H9 (cell line): Measurements from ENCODE around the gene NFKB1. TPM values are rescaled to one million over a fixed set of nuclear protein-coding genes. Genes with fewer than 3 reads are reported as not detected.

Experiments
- DNase-seq: peaks from one replicate; pipeline ENCODE4 v3.0.0-alpha.2; 2017
- H2AFZ ChIP-seq: one replicate; pipeline ENCODE4 v1.6.1; 2013; ENCODE audit warnings: mild to moderate bottlenecking, low read length, control low read depth, moderate library complexity
- H2AK5ac ChIP-seq: 2 replicates; pipeline ENCODE4 v1.6.1; 2013; ENCODE audit warnings: low read length, control low read depth, mixed read lengths; ENCODE audit not compliant: insufficient read length
- H2BK120ac ChIP-seq: one replicate; pipeline ENCODE4 v1.6.1; 2013; ENCODE audit warnings: low read depth, mild to moderate bottlenecking, low read length, control low read depth, inconsistent platforms; ENCODE audit not compliant: poor library complexity, severe bottlenecking
- H2BK12ac ChIP-seq: 2 replicates; pipeline ENCODE4 v1.6.1; 2013; ENCODE audit warnings: low read length, control low read depth, mixed read lengths, low read depth; ENCODE audit not compliant: insufficient read length
- H2BK15ac ChIP-seq: 2 replicates; pipeline ENCODE4 v1.6.1; 2013; ENCODE audit warnings: low read depth, low read length, control low read depth
- H2BK20ac ChIP-seq: one replicate; pipeline ENCODE4 v1.6.1; 2013; ENCODE audit warnings: low read depth, mild to moderate bottlenecking, low read length, control low read depth, inconsistent platforms; ENCODE audit not compliant: poor library complexity, severe bottlenecking
- H2BK5ac ChIP-seq: 2 replicates; pipeline ENCODE4 v1.6.1; 2013; ENCODE audit warnings: low read length, control low read depth, mixed read lengths; ENCODE audit not compliant: insufficient read length
- H3K14ac ChIP-seq: 2 replicates; pipeline ENCODE4 v1.6.1; 2013; ENCODE audit warnings: low read length, control low read depth; ENCODE audit not compliant: insufficient read depth
- H3K18ac ChIP-seq: 2 replicates; pipeline ENCODE4 v1.6.1; 2013; ENCODE audit warnings: low read depth, mild to moderate bottlenecking, mixed read lengths, low read length, control low read depth; ENCODE audit not compliant: insufficient read length
- H3K23ac ChIP-seq: 2 replicates; pipeline ENCODE4 v1.6.1; 2013; ENCODE audit warnings: low read length, control low read depth, mixed read lengths, low read depth; ENCODE audit not compliant: insufficient read length
- H3K23me2 ChIP-seq: 2 replicates; pipeline ENCODE4 v1.6.1; 2013; ENCODE audit warnings: low read depth, mild to moderate bottlenecking, mixed read lengths, low read length, control low read depth; ENCODE audit not compliant: insufficient read length, poor library complexity, severe bottlenecking
- H3K27ac ChIP-seq: 2 replicates; pipeline ENCODE4 v1.5.1; 2013; ENCODE audit warnings: low read length, control low read depth, mixed read lengths, low read depth; ENCODE audit not compliant: insufficient read length
- H3K27me3 ChIP-seq: 2 replicates; pipeline ENCODE4 v1.6.1; 2013; ENCODE audit warnings: low read length, control low read depth, inconsistent platforms; ENCODE audit not compliant: insufficient read depth
- H3K4ac ChIP-seq: 2 replicates; pipeline ENCODE4 v1.6.1; 2013; ENCODE audit warnings: low read depth, mild to moderate bottlenecking, control low read depth, inconsistent platforms, low read length, moderate library complexity
- H3K4me1 ChIP-seq: 2 replicates; pipeline ENCODE4 v1.6.1; 2013; ENCODE audit warnings: low read length, control low read depth, inconsistent platforms; ENCODE audit not compliant: insufficient read depth
- H3K4me2 ChIP-seq: 2 replicates; pipeline ENCODE4 v1.6.1; 2013; ENCODE audit warnings: low read length, control low read depth, mixed read lengths; ENCODE audit not compliant: insufficient read length, insufficient read depth
- H3K56ac ChIP-seq: 2 replicates; pipeline ENCODE4 v1.6.1; 2013; ENCODE audit warnings: low read depth, mild to moderate bottlenecking, mixed read lengths, low read length, control low read depth; ENCODE audit not compliant: insufficient read length
- H3K79me1 ChIP-seq: 2 replicates; pipeline ENCODE4 v1.6.1; 2013; ENCODE audit warnings: low read depth, mild to moderate bottlenecking, moderate library complexity, low read length, control low read depth, inconsistent platforms; ENCODE audit not compliant: insufficient read depth, poor library complexity, severe bottlenecking
- H3K79me2 ChIP-seq: 2 replicates; pipeline ENCODE4 v1.6.1; 2013; ENCODE audit warnings: low read length, control low read depth, inconsistent platforms; ENCODE audit not compliant: insufficient read depth
- H3K9ac ChIP-seq: 2 replicates; pipeline ENCODE4 v1.6.1; 2013; ENCODE audit warnings: low read length, control low read depth, mixed read lengths; ENCODE audit not compliant: insufficient read length; ENCODE audit errors: extremely low read depth
- H3K9me3 ChIP-seq: one replicate; pipeline ENCODE4 v1.6.1; 2013; ENCODE audit warnings: low read depth, low read length, inconsistent platforms; ENCODE audit not compliant: control insufficient read depth
- H3T11ph ChIP-seq: one replicate; pipeline ENCODE4 v1.6.1; 2013; ENCODE audit warnings: mild to moderate bottlenecking, low read length, control low read depth, inconsistent platforms
- H4K20me1 ChIP-seq: one replicate; pipeline ENCODE4 v1.6.1; 2013; ENCODE audit not compliant: control insufficient read depth, insufficient read length, insufficient read depth
- H4K5ac ChIP-seq: 2 replicates; pipeline ENCODE4 v1.6.1; 2013; ENCODE audit warnings: low read depth, mild to moderate bottlenecking, mixed read lengths, low read length, control low read depth; ENCODE audit not compliant: insufficient read length
- H4K8ac ChIP-seq: replicated peaks from 2 replicates; pipeline ENCODE4 v1.6.1; 2013; ENCODE audit warnings: low read length, control low read depth, mixed read lengths, low read depth; ENCODE audit not compliant: insufficient read length
- H4K91ac ChIP-seq: 2 replicates; pipeline ENCODE4 v1.6.1; 2013; ENCODE audit warnings: low read depth, mild to moderate bottlenecking, moderate library complexity, mixed read lengths, low read length, control low read depth; ENCODE audit not compliant: insufficient read length
- H3K27ac Mint-ChIP-seq, 3 experiments: 2 replicates in 2 of 3; 3 replicates in 1 of 3; pipeline ENCODE4 v1.8.0; 2020 to 2021; ENCODE audit warnings: mixed read lengths in 3 of 3, mild to moderate bottlenecking in 1 of 3, moderate library complexity in 1 of 3
- H3K27me3 Mint-ChIP-seq: 2 replicates; pipeline ENCODE4 v1.8.0; 2021; ENCODE audit warnings: low read depth, mild to moderate bottlenecking, moderate library complexity, mixed read lengths
- H3K36me3 Mint-ChIP-seq, 3 experiments: 2 replicates in 2 of 3; 3 replicates in 1 of 3; pipeline ENCODE4 v1.8.0; 2020 to 2021; ENCODE audit warnings: low read depth in 3 of 3, mixed read lengths in 3 of 3; ENCODE audit not compliant: insufficient read depth in 1 of 3
- H3K4me1 Mint-ChIP-seq, 2 experiments: 2 replicates each; pipeline ENCODE4 v1.8.0; 2020; ENCODE audit warnings: mixed read lengths in 2 of 2
- H3K4me3 Mint-ChIP-seq, 2 experiments: 2 replicates in 1 of 2; 3 replicates in 1 of 2; pipeline ENCODE4 v1.8.0; 2020 to 2021; ENCODE audit warnings: mild to moderate bottlenecking in 2 of 2, mixed read lengths in 2 of 2, moderate library complexity in 1 of 2
- H3K9me3 Mint-ChIP-seq, 2 experiments: 2 replicates in 1 of 2; 3 replicates in 1 of 2; pipeline ENCODE4 v1.8.0; 2020; ENCODE audit warnings: mild to moderate bottlenecking in 2 of 2, mixed read lengths in 2 of 2, moderate library complexity in 1 of 2
- WGBS: extraction: QIAGEN DNeasy Blood & Tissue Kit; methylation state at CpG from one replicate; pipeline ENCODE4 v1.1.7; 2013; ENCODE audit warnings: missing lambda C conversion rate, low lambda C conversion rate, mixed read lengths; ENCODE audit not compliant: insufficient read length; ENCODE audit errors: extremely low coverage; 5-methylcytosine and 5-hydroxymethylcytosine counted together
- total RNA-seq: library from RNA; stranded (reverse); gene quantifications from 2 replicates; pipeline ENCODE4 v1.2.1, GENCODE V29; 2021
- TF ChIP-seq, protein P1 (sequence below): fragments of 200-600 bp; sonication (generic); conservative IDR thresholded peaks from 3 replicates; pipeline ENCODE4 v1.8.0; 2021; ENCODE audit warnings: antibody characterized with exemption, mild to moderate bottlenecking

NFKB1 gene
- total RNA-seq, 1 experiment from 2014 or later: 5.7 TPM

- Histone ChIP-seq H4K20me1 (no peaks in the 10 kb centered on the region), H3T11ph (no peak overlapping the region), H3K9ac (no peak overlapping the region), H3K23ac (no peak overlapping the region), H3K14ac (no peak overlapping the region), H2AK5ac (no peak overlapping the region), H3K79me2 (no peaks in the 10 kb centered on the region), H2AFZ (no peak overlapping the region), H3K18ac (no peak overlapping the region), H3K4me1 (no peaks in the 10 kb centered on the region), H3K4ac (no peak overlapping the region), H4K8ac (no peak overlapping the region), H3K27ac (no peak overlapping the region), H2BK15ac (no peak overlapping the region), H4K5ac (no peak overlapping the region), H3K56ac (no peak overlapping the region), H3K23me2 (no peaks in the 10 kb centered on the region), H3K27me3 (no peaks in the 10 kb centered on the region), H3K79me1 (no peaks in the 10 kb centered on the region), H3K4me2 (no peak overlapping the region), H2BK5ac (no peak overlapping the region), H2BK120ac (no peak overlapping the region), H3K9me3 (no peaks in the 10 kb centered on the region), H2BK12ac (no peak overlapping the region), H4K91ac (no peak overlapping the region), H2BK20ac (no peak overlapping the region)
- Mint-ChIP-seq H3K27ac (no peak overlapping the region), H3K4me1 (peaks cover 0 to 7% of the 10 kb centered on the region in 2 experiments; a peak in 1 of 4 replicates), H3K4me3 (no peak overlapping the region), H3K27me3 (no peaks in the 10 kb centered on the region), H3K9me3 (peaks cover under 1% of the 10 kb centered on the region in 2 experiments; a peak in 3 of 5 replicates), H3K36me3 (peaks cover 0 to 2% (median under 1%) of the 10 kb centered on the region in 3 experiments; a peak in 3 of 7 replicates)
- WGBS: no CpG with 5 or more reads among the region's 4 CpGs
- TF ChIP-seq, protein P1, sequence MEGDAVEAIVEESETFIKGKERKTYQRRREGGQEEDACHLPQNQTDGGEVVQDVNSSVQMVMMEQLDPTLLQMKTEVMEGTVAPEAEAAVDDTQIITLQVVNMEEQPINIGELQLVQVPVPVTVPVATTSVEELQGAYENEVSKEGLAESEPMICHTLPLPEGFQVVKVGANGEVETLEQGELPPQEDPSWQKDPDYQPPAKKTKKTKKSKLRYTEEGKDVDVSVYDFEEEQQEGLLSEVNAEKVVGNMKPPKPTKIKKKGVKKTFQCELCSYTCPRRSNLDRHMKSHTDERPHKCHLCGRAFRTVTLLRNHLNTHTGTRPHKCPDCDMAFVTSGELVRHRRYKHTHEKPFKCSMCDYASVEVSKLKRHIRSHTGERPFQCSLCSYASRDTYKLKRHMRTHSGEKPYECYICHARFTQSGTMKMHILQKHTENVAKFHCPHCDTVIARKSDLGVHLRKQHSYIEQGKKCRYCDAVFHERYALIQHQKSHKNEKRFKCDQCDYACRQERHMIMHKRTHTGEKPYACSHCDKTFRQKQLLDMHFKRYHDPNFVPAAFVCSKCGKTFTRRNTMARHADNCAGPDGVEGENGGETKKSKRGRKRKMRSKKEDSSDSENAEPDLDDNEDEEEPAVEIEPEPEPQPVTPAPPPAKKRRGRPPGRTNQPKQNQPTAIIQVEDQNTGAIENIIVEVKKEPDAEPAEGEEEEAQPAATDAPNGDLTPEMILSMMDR: no peak
- no peak for DNase-seq
These were observed 95.4 kb downstream of the NFKB1 start for GRCh38 chr4:102596532-102596931.
